Right lobe of liver (tissue), 4 donors: Measurements from ENCODE around the gene LUC7L2.

Experiments used
- POLR2A ChIP-seq: fragments of 450-650 bp; IDR thresholded peaks from one replicate; pipeline ENCODE4 v1.6.1; 2017; ENCODE audit warnings: antibody characterized with exemption, mild to moderate bottlenecking
- TF ChIP-seq, protein P1 (sequence below), 4 donors: fragments of 200-600 bp in 3 of 4; fragments of 450-650 bp in 1 of 4; IDR thresholded peaks; one replicate each; pipeline versions ENCODE4 v1.5.1 to v1.8.0; 2016 to 2022; ENCODE audit warnings: antibody characterized with exemption in 4 of 4, mild to moderate bottlenecking in 2 of 4
- donor health status: DM: no; HTN: no; CAD: no.
- donor health status: DM: no; HTN: no; CAD: no.
- donor health status: DM: no; HTN: yes; CAD: no.

DNA sequence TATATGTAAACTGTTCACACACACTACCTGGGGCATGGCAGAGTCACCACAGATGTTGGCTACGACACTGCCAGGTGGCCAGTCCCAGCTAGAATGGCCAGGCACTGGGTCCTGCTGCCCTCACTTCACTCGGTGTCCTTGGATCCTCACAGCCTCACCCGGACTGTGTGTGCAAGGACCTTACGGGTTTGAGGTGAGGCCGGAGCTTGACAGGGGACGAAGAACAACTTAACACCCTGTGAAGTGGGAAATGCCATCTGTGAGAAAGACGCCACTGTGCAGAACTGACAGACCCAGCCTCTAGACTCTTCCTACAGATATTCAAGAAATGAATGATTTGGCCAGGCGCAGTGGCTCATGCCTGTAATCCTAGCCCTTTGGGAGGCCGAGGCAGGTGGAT lies 77.1 kb downstream of the LUC7L2 start:
- TF ChIP-seq, protein P1, sequence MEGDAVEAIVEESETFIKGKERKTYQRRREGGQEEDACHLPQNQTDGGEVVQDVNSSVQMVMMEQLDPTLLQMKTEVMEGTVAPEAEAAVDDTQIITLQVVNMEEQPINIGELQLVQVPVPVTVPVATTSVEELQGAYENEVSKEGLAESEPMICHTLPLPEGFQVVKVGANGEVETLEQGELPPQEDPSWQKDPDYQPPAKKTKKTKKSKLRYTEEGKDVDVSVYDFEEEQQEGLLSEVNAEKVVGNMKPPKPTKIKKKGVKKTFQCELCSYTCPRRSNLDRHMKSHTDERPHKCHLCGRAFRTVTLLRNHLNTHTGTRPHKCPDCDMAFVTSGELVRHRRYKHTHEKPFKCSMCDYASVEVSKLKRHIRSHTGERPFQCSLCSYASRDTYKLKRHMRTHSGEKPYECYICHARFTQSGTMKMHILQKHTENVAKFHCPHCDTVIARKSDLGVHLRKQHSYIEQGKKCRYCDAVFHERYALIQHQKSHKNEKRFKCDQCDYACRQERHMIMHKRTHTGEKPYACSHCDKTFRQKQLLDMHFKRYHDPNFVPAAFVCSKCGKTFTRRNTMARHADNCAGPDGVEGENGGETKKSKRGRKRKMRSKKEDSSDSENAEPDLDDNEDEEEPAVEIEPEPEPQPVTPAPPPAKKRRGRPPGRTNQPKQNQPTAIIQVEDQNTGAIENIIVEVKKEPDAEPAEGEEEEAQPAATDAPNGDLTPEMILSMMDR (IDR thresholded peaks at IDR 0.05): no peak
- TF ChIP-seq POLR2A: no peak
